COLO668 (cell line): ENCODE results near the gene OR52B4.
A peak's percentile ranks its signal among the peaks of the same experiment; 100 is the strongest.
"Not testable (repeated sequence)": the region's sequence is repeated elsewhere in the genome, so short reads cannot be mapped to it uniquely, and the experiment has no call there.

Source experiments
- DNase-seq: peaks from one replicate; lab custom pipeline; 2025; ENCODE audit not compliant: unreplicated experiment; lab: John Stamatoyannopoulos, UW

The OR52B4 gene

DNA sequence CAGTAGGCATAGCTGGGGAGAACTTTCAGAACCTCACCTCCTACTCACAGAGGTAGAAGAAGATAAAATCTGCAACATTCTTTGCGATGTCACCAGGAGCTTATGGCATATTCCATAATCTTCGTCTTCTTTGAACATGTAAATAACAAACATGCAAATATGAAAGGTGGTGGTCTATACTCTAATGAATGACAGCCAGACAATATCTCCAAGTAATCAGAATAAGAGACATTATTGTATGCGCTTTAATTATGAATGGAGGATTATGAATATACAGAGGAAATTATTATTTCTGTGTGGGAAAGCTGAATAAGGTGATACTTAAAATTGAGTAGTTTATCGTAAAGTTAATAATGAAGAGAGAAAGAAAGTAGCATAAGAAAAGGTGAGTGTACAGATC is at the start of gene OR52B4:
Gene OR52B4, minus strand, starts transcription at position 101 of the 400 bp plus-strand sequence. Its CDS starts 91 bp downstream, at position 10.
- DNase-seq, result no peak

DNA sequence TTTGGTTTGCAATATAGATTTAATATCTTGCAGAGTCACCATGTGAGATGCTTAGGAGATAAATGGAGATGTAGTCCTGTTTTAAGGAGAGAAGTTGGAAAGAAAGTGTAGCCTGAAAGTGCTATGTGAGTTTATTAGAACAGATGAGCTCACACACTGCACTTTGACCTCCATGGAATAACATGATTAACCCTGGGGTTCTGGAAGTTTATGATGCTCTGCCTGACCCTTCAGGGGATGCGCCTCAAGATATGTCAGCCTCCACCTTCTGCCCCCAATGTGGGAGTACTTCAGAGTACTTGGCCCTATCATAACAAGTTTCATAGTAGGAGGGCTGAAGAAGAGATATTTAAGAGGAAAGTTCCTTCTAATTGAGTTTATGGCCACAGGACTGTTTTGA is 48.6 kb upstream of the OR52B4 start:
- no peak for DNase-seq

DNA sequence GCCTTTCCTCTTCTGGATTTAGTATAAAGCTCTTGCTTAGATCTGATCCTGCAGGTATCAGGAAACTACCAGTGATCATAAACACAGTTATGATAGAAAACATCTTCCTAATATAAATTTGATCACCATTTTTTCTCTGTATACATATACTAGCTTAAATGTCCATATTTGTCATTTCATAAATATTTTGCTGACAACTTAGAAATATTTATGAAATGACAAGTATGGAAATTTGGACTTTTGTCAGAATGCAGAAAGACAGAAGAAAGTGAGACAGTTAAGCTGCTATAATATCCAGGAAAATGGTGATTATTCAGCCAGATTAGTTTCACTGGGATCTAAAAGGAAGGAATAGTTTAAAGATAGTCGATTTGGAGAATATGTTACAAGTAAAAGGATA is 48.1 kb upstream of the OR52B4 start:
- no peak for DNase-seq

DNA sequence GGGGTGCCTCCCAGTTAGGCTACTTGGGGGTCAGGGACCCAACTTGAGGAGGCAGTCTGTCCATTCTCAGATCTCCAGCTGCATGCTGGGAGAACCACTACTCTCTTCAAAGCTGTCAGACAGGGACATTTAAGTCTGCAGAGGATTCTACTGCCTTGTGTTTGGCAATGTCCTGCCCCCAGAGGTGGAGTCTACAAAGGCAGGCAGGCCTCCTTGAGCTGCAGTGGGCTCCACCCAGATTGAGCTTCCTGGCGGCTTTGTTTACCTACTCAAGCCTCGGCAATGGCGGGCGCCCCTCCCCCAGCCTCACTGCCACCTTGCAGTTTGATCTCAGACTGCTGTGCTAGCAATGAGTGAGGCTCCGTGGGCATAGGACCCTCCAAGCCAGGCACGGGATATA is 38.0 kb upstream of the OR52B4 start:
- not testable (repeated sequence) for DNase-seq

DNA sequence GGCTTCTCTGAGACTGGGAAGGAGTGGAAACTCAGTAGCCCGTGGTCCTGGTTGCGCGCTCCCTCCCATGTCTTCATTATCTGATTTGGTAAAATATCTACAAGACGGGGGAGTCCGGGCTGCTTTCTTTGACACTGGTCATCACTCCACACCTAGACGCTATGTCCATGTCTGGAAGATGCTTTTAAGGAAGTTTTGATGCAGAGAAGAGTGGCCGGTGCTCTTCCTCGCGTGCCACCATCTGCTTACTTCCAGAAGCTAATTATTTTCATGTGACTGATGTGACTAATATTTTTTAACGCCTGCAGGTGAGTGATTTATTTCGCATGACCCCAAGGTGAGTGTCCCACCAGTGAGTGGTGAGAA is 25.7 kb upstream of the OR52B4 start:
- DNase-seq, result no peak

DNA sequence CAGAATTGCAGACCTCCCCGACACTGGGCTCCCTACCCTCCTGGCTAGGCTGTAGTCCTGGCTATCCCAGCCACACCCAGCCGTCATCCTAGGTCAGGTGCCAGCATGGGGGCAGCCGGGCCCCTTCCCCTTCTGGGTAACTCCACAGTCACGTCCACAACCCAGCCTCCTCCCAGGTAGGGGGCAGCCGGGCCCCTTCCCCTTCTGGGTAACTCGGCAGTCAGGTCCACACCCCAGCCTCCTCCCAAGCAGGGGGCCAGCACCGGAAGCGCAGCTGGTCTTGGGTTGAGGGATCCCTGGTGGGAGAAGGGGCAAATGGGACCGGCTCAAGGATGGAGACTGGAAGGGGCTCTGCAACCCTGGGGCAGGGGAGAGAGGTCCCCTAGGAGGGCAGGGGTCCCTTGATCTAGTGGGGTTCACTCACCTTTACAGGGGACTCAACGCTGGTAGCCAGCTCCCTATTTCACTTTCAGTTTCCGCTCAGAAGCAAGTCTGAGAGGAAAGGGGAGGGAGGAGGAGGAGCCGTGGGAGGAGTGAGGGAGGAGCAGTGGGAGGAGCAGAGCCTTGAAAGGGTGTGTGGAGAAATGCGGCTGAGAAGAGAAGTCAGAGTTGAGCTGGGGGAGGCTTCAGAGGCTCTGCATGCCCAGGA is 25.1 kb upstream of the OR52B4 start, which contains the start of gene TRIM21:
Gene TRIM21, minus strand, starts transcription at position 494 of the 649 bp plus-strand sequence. CDS start 3,293 bp downstream, outside the sequence.
- peak; percentile 72 for DNase-seq

DNA sequence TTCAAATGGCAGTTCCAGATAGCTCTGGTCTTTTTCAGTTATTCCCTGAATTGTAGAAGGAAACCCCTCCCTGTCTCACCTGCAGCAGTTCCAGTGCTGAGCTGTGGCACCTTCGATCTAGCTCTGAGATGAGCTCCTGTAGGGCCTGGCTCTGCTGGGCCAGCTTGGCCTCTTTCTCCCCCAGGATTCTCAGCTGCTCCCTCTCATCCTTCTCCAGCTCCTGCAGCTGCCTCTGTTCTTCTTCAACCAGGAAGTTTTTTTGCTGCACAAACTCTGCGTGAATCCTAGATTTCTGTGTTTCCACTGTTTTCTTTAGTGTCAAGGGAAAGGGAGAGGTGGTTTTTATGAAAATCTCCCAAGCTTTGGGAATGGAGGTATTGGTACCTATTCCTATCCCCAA is 20.0 kb upstream of the OR52B4 start:
- no peak for DNase-seq

DNA sequence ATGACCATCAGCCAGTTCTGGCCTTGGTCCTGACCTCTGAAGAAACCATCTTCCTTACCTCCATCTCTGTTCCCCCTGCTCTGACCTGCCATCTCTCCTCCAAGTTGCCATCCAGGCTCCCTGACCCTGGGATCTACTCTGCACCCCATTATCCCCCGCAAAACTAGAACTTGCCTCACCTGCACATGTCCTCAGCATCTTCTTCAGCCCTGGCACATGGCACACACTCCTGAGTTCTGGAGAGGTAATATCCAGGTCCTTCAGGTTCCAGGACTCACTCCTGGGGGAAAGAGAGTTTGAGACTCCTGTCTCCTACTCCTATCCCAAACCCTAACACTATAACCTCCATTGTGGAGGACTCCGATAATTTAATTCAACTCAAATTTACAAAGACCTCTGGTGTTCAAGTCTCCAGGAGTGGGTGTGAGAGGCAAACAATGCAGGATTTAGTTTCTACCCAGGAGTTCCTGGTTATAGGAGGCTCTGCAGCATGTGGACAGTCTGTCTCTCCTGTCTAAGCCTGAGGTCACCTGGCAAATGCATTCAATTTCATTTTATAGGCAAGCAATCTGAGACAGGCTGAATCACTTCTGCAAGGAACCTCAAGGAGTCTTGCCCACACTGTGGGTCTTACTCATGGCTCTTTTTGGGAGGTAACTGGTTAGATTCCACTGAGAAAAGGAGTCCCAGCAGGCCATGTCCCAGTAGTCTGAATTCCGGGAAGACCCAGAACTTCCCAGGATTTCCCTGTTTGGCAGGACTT is 18.0 kb upstream of the OR52B4 start:
- DNase-seq, result no peak

DNA sequence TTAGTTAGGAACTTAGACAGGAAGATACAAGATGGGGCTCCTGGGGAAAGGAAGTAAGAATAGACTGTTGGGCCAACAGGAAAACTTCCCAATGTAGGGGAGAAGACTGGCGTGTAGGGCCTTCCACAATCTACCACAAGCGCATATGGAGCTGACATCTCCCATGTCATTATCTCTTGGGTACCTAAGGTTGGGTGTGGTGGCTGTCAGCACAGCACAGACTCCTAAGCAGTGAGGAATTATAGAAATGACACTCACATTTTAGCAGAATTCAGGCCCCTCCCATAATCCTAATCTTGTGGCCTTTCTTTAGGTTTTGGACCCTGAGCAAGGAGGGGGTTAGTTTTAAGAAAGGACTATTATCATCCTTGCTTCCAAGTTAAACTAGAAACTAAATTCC is 13.7 kb upstream of the OR52B4 start:
- no peak for DNase-seq

DNA sequence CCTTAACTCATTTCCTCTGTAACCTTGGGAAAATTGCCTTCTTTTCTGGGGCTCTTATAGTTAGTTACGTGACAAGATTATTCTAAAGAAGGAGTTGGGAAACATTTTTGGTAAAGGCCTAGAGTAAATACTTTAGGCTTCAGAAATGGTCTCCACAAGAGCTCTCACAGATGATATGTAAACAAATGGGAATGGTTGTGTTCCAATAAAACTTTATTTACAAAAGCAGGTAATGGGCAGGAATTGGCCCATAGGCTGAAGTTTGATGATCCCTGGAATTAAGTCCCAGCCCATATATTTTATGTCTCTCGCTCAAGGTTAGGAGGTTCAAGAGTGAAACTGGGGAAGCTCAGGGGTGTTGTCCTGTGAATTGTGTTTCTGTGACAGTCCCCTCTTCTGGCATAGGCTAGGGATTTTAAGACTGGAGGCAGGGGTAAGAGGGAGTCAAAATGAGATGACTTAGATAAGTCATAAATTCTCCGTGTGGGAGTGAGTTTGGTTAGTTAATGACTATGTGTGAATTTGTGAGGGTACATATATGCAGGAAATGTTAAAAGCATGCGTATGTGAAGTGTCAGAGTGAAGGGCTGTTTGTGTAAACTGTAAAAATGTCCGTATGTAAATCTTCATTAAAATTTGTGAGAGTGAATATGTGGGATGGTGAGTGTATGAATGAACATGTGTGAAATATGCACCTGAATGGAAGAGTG is 7.4 kb upstream of the OR52B4 start:
- DNase-seq, result no peak

DNA sequence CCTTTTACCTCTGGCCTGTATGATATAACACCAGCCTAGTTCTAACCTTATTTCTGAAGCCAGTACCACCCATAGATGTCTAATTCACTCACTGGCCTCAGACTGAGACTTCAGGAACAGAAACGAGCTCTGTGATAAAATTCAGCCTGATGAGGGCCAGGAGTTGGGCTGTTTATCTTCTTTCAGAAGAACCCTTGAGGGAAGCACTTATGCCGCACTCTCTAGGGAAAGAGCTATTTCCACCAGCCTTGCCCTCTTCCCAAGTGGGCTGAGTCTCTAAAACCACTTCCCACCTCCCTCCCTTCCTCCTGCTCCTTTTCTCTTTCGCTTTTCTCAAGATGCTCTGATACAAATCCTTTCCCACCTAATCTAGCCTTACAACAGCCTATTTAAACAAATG is 2.0 kb upstream of the OR52B4 start:
- DNase-seq, result no peak

DNA sequence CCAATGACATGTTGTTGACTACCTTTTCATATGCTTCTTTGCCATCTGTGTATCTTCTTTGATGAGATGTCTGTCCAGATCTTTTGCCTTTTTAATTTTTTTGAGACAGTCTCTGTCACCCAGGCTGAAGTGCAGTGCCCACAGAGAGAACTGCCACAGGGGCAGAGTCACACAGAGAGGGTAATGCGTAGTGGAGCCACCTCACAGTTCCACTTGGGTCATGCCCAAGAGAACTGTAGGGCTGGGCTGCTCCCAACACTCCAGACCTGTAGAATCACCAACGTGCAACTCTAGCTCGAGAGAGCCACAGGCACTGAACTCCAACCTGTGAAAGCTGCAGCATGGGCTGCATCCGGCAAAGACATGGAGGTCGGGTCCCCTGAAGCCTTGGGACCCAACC is 20.0 kb downstream of the OR52B4 start:
- DNase-seq, result not testable (repeated sequence)

DNA sequence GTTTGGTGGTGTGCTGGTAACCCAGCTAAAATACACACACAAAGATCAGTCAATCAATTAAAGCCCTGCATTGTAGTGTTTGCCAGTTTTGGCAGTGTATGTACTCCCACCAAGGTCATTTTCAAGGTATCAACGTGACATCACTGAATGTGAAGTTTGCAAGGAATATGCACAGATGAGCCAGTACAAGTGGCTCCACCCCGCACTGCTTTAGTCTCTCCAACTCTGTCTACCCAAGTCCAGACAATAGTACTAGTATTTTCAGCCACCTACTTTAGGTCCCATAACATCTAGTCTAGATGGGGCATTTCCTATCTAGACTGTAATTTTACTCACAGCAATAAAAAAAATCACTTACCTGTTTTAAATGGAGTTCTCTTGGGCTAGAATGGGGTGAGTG is 22.8 kb downstream of the OR52B4 start:
- not testable (repeated sequence) for DNase-seq

DNA sequence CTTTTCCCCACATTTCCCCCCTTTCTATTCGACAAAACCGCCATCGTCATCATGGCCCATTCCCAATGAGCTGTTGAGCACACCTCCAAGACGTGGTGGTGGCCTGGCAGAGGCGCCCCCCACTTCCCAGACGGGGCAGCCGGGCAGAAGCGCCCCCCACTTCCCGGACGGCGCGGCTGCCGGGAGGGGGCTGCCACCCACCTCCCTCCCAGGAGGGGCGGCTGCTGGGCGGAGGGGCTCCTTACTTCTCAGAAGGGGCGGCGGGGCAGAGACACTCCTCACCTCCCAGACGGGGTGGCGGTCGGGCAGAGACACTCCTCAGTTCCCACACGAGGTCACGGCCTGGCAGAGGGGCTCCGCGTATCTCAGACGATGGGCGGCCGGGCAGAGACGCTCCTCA is 33.8 kb downstream of the OR52B4 start:
- not testable (repeated sequence) for DNase-seq
